HG03108 (cell line): ENCODE measurements around the gene SLC6A7.

Source experiments
- ATAC-seq: cut with Tn5 transposase; IDR thresholded peaks from one replicate; pipeline ENCODE4 v1.9.1; 2021; ENCODE audit warnings: moderate library complexity; ENCODE audit not compliant: unreplicated experiment

Gene SLC6A7

DNA sequence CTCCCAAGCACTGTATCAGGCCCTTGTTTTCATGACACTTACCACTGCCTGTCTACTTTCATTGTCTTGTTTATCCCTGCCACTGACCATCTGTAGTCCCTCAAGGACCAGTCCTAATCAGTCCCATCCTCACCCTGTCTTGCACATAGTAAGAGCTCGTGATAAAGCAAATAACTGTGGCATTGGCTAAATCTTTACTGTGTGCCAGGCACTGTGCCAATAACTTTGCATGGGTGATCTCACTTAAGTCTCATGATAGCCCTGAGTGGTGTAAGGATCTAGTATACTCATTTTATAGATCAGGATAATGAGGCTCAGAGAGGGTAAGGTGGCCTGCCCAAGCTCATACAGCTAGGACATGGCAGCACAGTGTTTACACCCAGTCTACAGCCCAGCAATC is 17.7 kb upstream of the SLC6A7 start:
- ATAC-seq = no peak

DNA sequence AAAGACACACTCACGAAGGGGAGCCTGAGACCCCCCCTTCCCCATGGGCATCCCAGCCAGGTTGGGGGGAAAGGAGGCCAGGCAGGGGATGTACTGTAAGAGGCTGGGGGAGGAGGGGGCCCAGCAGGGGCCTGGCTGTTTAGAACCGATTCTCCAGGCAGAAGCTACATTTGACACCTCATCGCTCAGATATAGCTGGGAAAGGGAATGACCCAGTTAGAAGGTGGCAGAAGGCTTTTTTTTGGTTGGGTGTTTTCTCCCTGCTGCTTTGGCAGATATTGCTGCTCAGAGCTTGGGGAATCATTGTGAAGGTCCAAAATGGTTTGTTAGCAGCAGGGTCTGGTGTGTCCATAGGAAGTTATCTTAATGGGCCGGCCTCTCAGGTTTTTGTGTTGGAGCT is 17.3 kb upstream of the SLC6A7 start:
- no peak for ATAC-seq

DNA sequence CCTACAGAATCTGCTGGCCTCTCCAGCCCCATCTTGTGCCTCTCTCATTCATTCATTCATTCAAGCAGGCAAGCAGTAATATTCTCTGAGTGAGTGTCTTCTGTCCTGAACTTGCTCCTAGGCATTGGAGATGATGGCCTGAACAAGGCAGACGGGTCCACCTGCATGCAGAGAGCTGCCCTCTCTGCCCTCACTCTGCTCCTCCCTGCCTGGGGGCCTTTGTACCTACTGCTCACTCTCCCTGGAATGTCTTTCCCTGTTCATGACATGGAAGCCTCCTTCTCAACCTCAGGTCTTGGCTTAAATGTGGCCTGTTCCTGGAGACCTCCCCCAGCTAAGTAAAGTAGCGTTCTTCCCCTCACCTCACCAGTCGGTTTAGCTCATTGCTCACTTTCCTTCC is 16.7 kb upstream of the SLC6A7 start:
- no peak for ATAC-seq

DNA sequence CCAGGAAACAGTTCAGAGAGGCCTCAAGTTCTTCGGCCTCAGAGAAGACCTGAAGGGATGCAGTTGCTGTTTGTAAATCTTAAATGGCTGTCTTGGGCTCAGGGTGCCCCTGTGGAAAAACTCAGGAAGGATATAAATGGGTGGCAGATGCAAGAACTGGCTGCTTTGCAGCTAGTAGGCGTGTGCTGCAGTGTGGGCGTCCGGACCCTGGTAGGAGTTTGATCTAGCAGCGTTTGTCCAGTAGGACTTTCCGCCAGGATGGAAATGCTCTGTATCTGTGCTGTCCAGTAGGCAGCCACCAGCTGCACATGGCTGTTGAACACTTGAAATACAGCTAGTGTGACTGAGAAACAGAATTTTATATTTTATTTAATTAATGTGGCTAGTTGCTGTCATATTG is 15.6 kb upstream of the SLC6A7 start:
- no peak for ATAC-seq

DNA sequence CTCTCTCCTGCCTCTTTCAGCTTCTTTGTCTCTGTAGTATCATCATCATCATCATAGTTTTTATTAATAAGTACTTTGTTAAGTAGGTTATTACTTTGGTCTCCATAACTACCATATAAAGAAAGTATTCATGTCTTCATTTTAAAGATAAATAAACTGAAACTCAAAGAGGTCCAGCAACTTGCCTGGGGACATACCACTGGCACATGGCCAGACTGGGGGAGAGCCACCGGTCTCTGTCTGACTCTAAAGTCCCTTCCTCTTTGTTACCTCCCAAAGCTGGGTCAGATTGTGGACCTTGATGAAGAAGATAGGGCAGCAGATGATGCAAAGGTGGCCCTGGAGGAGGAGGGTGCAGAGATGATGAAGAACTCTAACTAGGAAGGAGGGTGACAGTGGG is 14.8 kb upstream of the SLC6A7 start:
- ATAC-seq = no peak

DNA sequence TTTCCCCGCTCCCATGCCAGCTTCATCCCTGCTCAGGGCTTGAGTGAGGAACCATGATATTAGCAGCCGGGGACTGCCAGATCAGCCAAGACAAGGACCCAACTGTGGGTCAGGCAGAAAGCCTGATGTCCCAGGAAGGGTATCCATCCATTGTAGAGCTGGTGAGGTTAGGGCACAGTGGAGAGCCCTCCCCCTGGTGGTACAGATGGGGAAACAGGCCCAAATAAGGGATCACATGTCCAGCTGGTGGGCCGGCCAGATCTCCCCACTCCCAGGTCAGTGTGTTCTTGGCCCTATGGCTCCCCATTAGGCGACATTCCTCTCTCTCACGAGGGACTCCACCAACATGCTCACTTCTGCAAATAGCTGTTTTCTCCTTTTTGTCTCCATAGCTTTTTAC is 14.3 kb upstream of the SLC6A7 start:
- no peak for ATAC-seq

DNA sequence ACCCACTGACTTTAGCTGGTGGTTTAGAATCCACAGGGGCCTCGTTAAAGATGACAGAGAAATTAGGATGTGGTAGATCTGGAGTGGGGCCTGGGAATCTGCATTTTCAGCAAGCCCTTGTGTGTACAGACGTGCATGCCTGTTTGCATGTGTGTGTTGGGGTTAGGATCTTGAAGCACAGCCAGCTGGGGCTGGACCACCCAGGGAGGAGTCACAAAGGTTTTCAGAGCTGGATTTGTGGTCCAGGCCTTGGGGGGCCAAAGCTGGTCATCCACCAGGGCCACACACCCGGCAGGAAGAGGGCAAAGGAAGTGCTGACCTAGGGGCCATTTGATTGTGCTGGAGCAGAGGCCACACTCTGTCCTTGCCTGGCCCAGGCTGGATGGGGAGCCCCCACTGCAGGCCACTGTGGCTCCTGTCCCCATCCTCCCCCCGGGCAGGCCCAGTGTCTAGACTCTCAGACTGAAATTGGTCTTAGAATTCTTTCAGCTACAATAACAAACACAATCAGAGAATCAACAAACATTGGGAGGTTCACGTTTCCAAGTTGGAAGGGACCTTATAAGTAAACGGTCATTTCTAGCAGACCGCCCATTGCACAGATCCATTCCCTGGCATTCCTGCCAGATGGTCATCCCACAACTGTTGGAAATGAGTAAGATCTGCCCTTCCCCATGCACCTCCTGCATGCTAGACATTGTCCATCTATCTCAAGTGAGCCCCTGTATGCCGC is 13.0 kb upstream of the SLC6A7 start:
- no peak for ATAC-seq

DNA sequence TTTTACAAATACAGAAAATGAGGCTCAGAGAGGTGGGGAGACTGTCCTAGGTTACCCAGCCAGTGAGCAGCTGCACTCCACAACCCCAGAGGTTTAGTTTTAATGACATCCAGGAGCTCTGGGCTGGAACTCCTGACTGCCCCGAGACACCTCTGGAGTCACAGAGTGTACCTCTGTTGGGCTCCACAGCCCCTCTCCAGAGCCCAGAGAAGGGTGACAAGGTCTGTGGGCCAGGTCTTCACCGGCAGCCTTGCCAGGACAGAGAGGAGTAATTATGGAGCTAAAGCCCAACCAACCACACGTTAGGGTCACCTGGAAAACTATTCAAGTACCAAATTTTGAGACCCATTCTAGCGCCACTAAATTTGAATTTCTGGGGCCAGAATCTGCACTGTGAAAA is 12.1 kb upstream of the SLC6A7 start:
- ATAC-seq = no peak

DNA sequence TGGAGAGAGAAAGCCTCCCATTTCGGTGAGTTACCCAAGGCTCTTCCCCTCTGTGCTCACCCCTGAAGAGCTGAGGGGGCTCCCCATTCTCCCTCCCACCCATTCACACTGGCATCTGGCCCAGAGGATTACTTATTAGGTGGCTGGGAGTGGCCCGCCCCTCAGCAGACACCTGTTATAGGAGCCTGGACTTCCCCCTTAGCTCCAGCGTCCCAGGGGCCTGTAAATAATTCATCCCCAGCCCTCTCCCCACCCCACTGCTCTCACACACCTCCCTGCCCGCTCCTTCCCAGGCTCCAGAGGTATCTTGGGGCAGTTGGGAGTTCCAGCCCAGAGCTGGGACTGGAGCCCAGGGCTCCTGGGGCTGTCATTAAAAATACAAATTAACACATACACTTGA is 11.6 kb upstream of the SLC6A7 start:
- no peak for ATAC-seq

DNA sequence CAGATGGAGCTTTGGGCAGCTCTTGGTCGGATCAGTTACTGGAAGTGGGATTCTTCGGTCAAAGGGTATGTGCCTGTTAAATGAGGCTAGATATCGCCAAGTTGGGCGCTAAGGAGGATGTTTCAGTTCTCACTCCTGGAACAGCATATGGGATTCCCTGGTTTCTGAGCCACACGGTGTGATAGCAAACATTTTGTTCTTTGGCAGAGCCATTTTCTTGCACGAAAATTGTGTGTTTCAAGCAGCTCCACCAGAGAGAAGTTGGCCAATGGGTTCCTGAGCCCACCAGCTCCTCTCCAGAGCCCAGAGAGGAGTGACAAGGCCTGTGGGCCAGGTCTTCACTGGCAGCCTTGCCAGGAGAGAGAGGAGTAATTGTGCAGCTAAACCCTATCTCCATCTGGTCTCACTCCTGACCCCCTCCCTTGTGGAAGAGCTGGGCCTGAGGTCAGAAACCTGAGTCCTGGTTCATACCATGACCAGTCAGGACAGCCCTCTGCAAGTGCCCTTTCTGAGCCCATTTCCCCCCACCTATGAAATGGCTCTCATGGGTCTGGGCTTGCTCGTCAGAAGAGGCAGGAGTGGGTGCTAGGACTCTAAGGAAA is 10.7 kb upstream of the SLC6A7 start:
- ATAC-seq = no peak

DNA sequence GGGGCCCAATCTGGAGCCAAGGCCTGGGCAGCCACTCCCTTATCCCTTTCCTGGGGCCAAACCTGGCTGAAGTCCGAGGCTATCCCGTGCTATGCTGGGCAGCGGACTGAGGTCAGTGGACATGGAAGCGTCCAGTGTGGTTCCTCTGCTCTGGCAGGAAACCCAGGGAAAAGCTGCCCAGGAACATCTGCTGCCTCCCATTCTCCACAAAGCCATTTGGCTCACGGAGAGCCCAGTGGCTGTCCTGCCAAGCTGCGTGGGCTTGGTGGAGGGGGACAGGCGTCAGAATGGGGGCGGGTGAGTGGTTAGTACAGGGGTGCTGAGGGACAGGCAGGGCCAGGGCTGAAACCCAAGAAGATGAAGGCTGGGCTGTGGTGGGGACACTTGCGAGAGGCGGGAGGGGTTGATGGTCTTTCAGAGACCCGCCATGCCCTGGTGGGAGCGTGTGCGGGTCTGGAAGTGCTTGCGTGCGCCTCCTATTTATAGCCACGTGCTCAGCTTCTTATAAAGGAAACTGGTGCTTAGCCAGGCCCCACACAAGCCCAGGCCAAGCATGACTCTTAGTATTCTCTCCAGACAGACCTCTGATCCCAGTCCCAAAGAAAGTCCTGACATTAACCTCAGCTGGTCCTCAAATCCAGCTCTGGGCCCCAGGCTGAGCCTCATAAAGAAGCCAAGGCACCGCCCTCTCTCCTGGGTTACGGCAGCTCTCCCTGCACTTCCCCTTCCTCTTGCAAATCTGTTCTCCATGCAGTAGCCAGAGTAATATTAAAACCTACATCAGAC is 9.4 kb upstream of the SLC6A7 start:
- ATAC-seq = no peak

DNA sequence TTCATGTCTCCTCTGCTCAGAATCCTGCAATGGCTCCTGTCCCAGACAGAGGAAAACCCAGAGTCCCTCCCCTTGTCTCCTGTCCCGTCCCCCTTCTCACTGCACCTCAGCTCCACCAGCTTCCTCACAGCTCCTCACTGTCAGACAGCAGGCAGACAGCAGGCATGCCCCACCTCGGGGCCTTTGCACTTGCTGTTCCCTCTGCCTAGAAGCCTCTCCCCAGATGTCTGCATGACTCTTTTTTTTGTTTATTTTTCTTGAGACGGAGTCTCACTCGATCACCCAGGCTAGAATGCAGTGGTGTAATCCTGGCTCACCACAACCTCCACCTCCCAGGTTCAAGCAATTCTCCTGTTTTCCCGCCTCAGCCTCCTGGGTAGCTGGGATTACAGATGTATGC is 8.8 kb upstream of the SLC6A7 start:
- ATAC-seq = no peak

DNA sequence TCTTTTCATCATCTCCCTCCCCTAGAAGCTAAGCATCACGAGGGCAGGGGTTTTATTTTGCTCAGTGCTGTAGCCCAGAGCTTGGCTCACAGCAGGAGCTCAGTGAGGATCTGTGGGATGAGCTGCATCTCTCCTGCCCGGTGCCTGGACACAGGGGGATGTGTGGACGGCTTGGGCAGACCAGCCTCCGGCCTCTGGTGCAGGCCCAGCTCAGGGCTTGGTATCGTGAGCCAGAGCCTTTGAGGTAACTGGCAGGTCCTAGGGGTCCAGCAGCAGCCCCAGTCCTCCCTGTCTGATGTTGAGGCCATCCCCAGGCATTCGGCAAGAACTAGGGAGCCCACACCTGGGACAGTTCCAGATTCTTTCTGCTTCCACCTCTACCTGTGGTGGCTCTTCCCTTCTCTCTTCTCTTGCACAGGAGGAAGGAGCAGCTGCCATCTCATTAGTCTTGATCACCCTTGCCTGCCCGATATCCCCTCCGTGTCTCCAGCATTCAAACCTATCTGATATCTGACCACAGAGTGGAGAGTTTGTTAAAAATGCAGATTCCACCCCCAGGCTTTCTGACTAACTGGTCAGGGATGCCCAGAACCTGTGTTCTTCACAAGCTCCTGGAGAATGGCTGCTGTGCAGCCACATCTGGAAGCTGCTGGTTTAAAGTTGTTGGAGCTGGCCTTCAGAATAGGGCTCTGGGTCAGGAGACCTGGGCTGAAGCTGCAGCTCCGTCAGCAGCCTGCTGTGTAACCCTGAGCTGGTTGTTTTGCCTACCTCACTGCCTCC is 7.9 kb upstream of the SLC6A7 start:
- no peak for ATAC-seq

DNA sequence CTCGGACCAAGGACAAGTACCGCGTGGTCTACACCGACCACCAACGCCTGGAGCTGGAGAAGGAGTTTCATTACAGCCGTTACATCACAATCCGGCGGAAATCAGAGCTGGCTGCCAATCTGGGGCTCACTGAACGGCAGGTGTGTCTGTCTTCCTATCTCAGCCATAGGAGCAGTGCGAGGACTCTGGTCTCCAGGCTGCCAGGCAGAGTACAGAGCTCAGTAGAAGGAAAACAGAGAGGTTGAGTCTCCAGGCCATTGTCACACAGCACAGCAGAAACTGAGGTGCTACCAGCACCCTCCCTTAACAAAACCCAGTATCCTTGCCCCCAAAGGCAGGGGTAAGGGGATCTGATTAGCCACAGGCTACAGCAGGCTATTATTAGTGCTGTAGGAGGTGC is 7.1 kb upstream of the SLC6A7 start:
- ATAC-seq = no peak

DNA sequence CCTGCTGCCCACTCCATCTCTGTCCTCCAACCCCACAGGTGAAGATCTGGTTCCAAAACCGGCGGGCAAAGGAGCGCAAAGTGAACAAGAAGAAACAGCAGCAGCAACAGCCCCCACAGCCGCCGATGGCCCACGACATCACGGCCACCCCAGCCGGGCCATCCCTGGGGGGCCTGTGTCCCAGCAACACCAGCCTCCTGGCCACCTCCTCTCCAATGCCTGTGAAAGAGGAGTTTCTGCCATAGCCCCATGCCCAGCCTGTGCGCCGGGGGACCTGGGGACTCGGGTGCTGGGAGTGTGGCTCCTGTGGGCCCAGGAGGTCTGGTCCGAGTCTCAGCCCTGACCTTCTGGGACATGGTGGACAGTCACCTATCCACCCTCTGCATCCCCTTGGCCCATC is 6.4 kb upstream of the SLC6A7 start:
- no peak for ATAC-seq

DNA sequence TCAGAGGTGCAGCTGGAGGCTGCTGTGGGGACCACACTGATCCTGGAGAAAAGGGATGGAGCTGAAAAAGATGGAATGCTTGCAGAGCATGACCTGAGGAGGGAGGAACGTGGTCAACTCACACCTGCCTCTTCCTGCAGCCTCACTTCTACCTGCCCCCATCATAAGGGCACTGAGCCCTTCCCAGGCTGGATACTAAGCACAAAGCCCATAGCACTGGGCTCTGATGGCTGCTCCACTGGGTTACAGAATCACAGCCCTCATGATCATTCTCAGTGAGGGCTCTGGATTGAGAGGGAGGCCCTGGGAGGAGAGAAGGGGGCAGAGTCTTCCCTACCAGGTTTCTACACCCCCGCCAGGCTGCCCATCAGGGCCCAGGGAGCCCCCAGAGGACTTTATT is 5.9 kb upstream of the SLC6A7 start:
- no peak for ATAC-seq

DNA sequence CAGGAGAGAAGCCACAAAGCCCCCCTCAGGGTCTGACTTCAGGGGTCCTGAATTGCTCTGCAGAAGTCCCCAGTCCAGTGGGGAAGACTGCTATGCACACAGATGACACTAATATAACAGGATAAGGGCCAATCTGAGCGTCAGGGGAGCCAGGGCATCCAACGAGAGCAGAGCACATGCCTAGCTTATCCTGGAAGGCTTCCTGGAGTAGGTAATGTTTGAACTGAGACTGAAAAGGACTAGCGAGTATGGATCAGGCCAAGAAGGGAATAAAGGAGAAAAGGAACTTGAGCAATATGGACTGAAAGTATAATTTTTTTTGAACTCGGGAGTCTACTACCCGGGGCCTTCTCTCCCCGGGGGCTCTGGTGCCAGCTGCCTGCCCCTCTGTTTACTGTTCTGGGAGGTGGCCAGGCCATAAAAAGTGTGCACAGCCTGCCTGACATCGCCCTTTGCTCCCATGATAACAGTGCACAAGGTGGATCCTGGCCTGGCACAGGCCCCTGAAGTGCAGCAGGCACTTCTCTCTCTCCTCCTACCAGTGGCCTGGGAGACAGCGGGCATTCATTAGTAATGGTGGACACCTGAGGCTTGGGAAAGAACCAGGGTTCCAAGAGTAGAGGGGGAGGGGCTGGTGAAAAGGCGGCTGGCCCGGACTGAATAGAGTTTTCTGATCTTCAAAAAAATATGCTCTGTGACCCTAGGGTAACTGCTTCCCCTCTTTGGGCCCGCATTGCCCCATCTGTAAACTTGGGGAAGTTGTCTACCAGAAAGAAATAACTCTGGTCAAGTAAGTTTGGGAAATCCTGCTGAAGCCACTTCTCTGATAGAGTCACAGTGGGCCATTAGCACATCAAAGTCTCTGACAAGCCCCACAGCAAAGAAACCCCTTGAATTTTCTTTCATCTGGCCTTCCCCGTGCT is 4.6 kb upstream of the SLC6A7 start:
- ATAC-seq = no peak

DNA sequence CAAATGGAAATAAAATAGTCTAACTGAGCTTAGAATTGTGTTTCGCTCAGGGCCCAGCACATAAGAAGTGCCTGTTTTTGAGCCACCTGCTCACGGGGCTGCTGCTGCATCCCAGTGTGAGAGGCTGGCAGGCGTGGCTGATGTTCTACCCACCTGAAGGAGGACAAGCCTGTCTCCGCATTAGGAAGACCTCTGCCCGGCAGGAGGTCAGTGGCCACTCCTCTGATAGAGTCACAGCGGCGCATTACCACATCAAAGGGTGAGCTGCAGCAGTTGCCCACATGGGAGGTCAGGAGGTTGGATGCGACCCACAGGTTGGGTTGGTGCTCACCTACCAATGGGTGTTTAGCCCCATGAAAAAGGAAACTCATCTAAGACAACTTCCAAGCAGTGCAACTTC is 3.7 kb upstream of the SLC6A7 start:
- ATAC-seq = no peak

DNA sequence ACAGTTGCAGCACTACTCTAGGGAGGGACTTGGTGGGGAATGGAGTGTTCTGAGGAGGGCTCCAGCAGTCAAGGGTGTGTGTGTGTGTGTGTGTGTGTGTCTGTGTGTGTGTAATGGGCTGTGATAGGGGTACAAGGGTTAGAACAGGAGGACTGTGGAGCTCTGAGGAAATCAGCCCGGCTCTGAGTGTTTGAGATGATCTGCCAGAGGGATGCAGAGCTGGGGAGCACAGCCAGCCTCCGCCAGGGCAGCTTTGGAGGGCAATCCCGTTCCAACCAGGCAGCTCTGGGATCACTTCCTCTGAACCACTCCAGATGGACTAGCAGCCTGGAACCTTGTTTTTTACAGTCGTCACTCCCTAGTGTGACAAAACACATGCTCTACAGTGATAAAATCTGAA is 3.0 kb upstream of the SLC6A7 start:
- no peak for ATAC-seq

DNA sequence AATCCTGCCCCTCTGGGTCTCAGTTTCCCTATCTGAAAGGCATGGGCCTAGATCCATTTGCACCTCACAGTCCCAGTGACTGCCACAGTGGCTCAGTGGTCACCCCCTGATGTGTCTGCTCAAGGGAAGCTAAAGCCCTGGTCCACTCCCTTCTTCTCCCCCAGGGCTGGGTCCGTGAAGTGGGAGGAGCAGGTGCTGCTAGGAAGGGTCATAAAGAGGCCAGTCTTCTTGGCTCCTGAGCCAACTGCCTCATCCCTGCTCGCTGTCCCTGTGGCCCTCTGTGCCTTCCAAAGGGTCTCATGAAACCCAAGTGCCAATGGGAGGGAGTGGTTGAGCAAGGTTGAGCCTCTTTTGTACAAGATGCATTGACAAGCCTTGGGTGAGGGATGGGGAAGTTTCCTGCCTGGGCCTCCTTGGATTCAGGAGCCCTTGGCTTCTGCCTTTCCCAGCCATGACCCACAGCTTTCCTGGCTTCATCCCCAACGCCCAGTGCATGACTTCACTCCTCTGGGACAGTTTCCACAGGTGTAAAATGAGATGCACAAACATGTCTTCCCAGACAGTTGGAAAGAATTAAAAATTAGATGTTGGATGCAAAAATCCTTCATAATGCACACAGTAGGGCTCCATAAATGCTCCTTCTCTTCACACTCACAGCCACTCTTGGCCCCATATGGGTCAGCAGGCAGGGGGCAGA is 1.6 kb upstream of the SLC6A7 start:
- no peak for ATAC-seq
